B cell (primary cell): Measurements from ENCODE around the gene DCUN1D2. TPM values are rescaled to one million over a fixed set of nuclear protein-coding genes. Genes with fewer than 3 reads are reported as not detected.

Experiments used
- ATAC-seq: fragments of 200-7000 bp; cut with Tn5 transposase; one replicate; pipeline ENCODE4 v1.10.0; 2021; ENCODE audit warnings: low read depth, mild to moderate bottlenecking, moderate number of reproducible peaks, moderate library complexity
- CTCF ChIA-PET: fragments of 350-600 bp; sonication (Branson Sonifier 250); formaldehyde crosslinking; loops from one replicate; lab custom pipeline; 2021; ENCODE audit warnings: antibody characterized with exemption, inconsistent platforms; lab: Charles Lee
- POLR2A ChIA-PET: fragments of 350-600 bp; sonication (Branson Sonifier 250); formaldehyde crosslinking; loops from one replicate; lab custom pipeline; 2021; ENCODE audit warnings: antibody characterized with exemption; lab: Charles Lee
- DNase-seq: peaks from one replicate; pipeline ENCODE4 v3.0.0; 2013
- H2AFZ ChIP-seq: 2 replicates; pipeline ENCODE4 v1.6.1; 2012; ENCODE audit warnings: mild to moderate bottlenecking, low read depth, low read length; ENCODE audit not compliant: insufficient read depth, poor library complexity, severe bottlenecking
- H3K27ac ChIP-seq, 2 donors: 1 replicate in 1 of 2; 2 replicates in 1 of 2; pipeline ENCODE4 v1.5.1; 2012 to 2013; ENCODE audit warnings: low read length in 2 of 2, mild to moderate bottlenecking in 2 of 2, moderate library complexity in 1 of 2
- H3K27me3 ChIP-seq, 4 experiments: fragments of 200-600 bp in 1 of 4; sonication (generic) in 1 of 4; replicated peaks in 1 of 4; 1 replicate in 2 of 4; 2 replicates in 2 of 4; pipeline versions ENCODE4 v1.6.1 to v1.7.0; 2013 to 2016; ENCODE audit warnings: low read length in 3 of 4, mild to moderate bottlenecking in 2 of 4, mixed read lengths in 1 of 4, moderate library complexity in 1 of 4; ENCODE audit not compliant: insufficient read depth in 4 of 4, control insufficient read depth in 3 of 4; ENCODE audit errors: control extremely low read depth in 1 of 4
- H3K36me3 ChIP-seq, 2 experiments: replicated peaks in 1 of 2; 1 replicate in 1 of 2; 2 replicates in 1 of 2; pipeline versions ENCODE4 v1.6.1 to v1.7.1; 2013; ENCODE audit warnings: low read length in 1 of 2; ENCODE audit not compliant: insufficient read depth in 2 of 2, control insufficient read depth in 1 of 2; ENCODE audit errors: control extremely low read depth in 1 of 2, extremely low read depth in 1 of 2
- H3K4me1 ChIP-seq, 2 donors: fragments of 200-600 bp in 1 of 2; sonication (generic) in 1 of 2; 1 replicate in 1 of 2; 2 replicates in 1 of 2; pipeline versions ENCODE4 v1.5.1 to v1.6.1; 2013 to 2017; ENCODE audit warnings: low read length in 2 of 2; ENCODE audit not compliant: control insufficient read depth in 2 of 2, insufficient read depth in 2 of 2
- H3K4me2 ChIP-seq: replicated peaks from 2 replicates; pipeline ENCODE3; 2012; ENCODE audit warnings: mild to moderate bottlenecking, low read depth, low read length; ENCODE audit not compliant: poor library complexity, severe bottlenecking
- H3K4me3 ChIP-seq, 5 experiments: fragments of 200-600 bp in 1 of 5; sonication (generic) in 1 of 5; 1 replicate in 3 of 5; 2 replicates in 2 of 5; pipeline versions ENCODE4 v1.5.1 to v1.7.0; 2011 to 2016; ENCODE audit warnings: low read length in 4 of 5, mild to moderate bottlenecking in 4 of 5, low read depth in 2 of 5, control low read depth in 1 of 5, moderate library complexity in 1 of 5; ENCODE audit not compliant: insufficient read depth in 1 of 5; ENCODE audit errors: control extremely low read depth in 1 of 5, extremely low read depth in 1 of 5
- H3K79me2 ChIP-seq: fragments of 200-600 bp; sonication (generic); one replicate; pipeline ENCODE4 v1.6.0; 2016; ENCODE audit warnings: low read length; ENCODE audit not compliant: control insufficient read depth, insufficient read depth
- H3K9ac ChIP-seq: fragments of 200-600 bp; sonication (generic); 2 replicates; pipeline ENCODE4 v1.6.1; 2017; ENCODE audit warnings: mild to moderate bottlenecking, low read length, moderate library complexity
- H3K9me3 ChIP-seq, 3 donors: one replicate each; pipeline versions ENCODE4 v1.6.1 to v1.7.1; 2013; ENCODE audit warnings: low read length in 2 of 3; ENCODE audit not compliant: control insufficient read depth in 2 of 3, insufficient read depth in 1 of 3; ENCODE audit errors: control extremely low read depth in 1 of 3
- H4K20me1 ChIP-seq: 2 replicates; pipeline ENCODE4 v1.6.0; 2012; ENCODE audit warnings: mild to moderate bottlenecking, low read length; ENCODE audit not compliant: insufficient read depth, control insufficient read depth, poor library complexity, severe bottlenecking
- H3K27ac Mint-ChIP-seq: one replicate; pipeline ENCODE4 v1.8.0; 2021; ENCODE audit warnings: mixed read lengths
- H3K27me3 Mint-ChIP-seq: one replicate; pipeline ENCODE4 v1.8.0; 2021; ENCODE audit warnings: mixed read lengths
- H3K4me1 Mint-ChIP-seq: one replicate; pipeline ENCODE4 v1.8.0; 2021; ENCODE audit warnings: mixed read lengths
- H3K4me3 Mint-ChIP-seq: one replicate; pipeline ENCODE4 v1.8.0; 2021; ENCODE audit warnings: mixed read lengths
- H3K9me3 Mint-ChIP-seq: one replicate; pipeline ENCODE4 v1.8.0; 2022; ENCODE audit warnings: mixed read lengths; ENCODE audit not compliant: insufficient read depth
- CTCF ChIP-seq: fragments of 200-600 bp; IDR thresholded peaks from one replicate; pipeline ENCODE4 v1.8.0; 2022; ENCODE audit warnings: antibody characterized with exemption, mild to moderate bottlenecking
- EZH2 ChIP-seq: IDR thresholded peaks from 2 replicates; pipeline ENCODE4 v1.6.1; 2012; ENCODE audit warnings: borderline replicate concordance, low read depth, mild to moderate bottlenecking, moderate library complexity, low read length; ENCODE audit not compliant: insufficient read depth, poor library complexity, severe bottlenecking
- WGBS: methylation state at CpG from one replicate; pipeline ENCODE4 v1.1.5; 2013; ENCODE audit warnings: missing lambda C conversion rate; ENCODE audit not compliant: insufficient coverage; 5-methylcytosine and 5-hydroxymethylcytosine counted together
- intact Hi-C: fragments of 100-400 bp; cut with micrococcal nuclease; formaldehyde crosslinking; loops from one replicate; pipeline ENCODE4 v1.10.0; 2022
- polyA minus RNA-seq: library from RNA; depleted of rRNA, polyadenylated mRNA; stranded (reverse); fragments of >200 nt; gene quantifications from 2 replicates; pipeline ENCODE4 v1.2.3, GENCODE V29; 2012
- polyA plus RNA-seq: library from polyadenylated mRNA; depleted of rRNA; stranded (reverse); fragments of >200 nt; gene quantifications from 2 replicates; pipeline ENCODE4 v1.2.3, GENCODE V29; 2012
- total RNA-seq, 2 donors: library from RNA; stranded (reverse); fragments of 120-200 nt in 1 of 2; gene quantifications; 1 replicate in 1 of 2; 2 replicates in 1 of 2; pipeline versions ENCODE4 v1.2.3 to v1.2.4, GENCODE V29; 2013 to 2022

Gene DCUN1D2
- total RNA-seq: 38.2 and 41.3 TPM in 2 replicates
- 10.5 TPM for total RNA-seq (2013)
- 15.3 and 16.4 TPM in 2 replicates for polyA plus RNA-seq
- 9.5 TPM in 2 replicates for polyA minus RNA-seq

- WGBS: under 1% methylated on average over 115 of the region's 115 CpGs
- intact Hi-C loops: loop anchor here (2.0 kb wide), 2 partner anchors 282 to 338 kb away; partner anchors contain the start of genes CUL4A and PCID2
- no peaks in the 10 kb centered on the region for H3K27me3 ChIP-seq
- Mint-ChIP-seq H3K4me3 (peak within 1 kb of the TSS; percentile 94), H3K27me3 (no peaks in the 10 kb centered on the region), H3K27ac (peak within 1 kb of the TSS; percentile 88), H3K9me3 (no peaks in the 10 kb centered on the region), H3K4me1 (peaks cover 53% of the 10 kb centered on the region)
- H3K9me3 ChIP-seq: no peaks in the 10 kb centered on the region
- H3K27ac ChIP-seq: peak within 1 kb of the TSS in 1 of 2 donors; percentile 73
- peaks cover 0 to 6% of the 10 kb centered on the region in 2 experiments for H3K36me3 ChIP-seq
- ChIA-PET CTCF (no interaction called here), POLR2A (no interaction called here)
- H4K20me1 ChIP-seq: peaks cover 24% of the 10 kb centered on the region
- peaks cover 77% of the 10 kb centered on the region for H3K79me2 ChIP-seq
- H3K4me1 ChIP-seq: peaks cover 24 to 27% of the 10 kb centered on the region in 2 donors
- H3K9ac ChIP-seq: peak within 1 kb of the TSS; percentile 80
- peak within 1 kb of the TSS; percentile 91 for H3K4me2 ChIP-seq
- DNase-seq (peak; percentile 90), ATAC-seq (peak; percentile 92)
- peak within 1 kb of the TSS; percentile 53 to 82 (median 68) for H3K4me3 ChIP-seq
- H2AFZ ChIP-seq: peak within 1 kb of the TSS; percentile 87
- no peak for TF ChIP-seq CTCF
- no peak for TF ChIP-seq EZH2
These were observed at the start of gene DCUN1D2 for GRCh38 chr13:113490496-113491417. TSS of gene DCUN1D2 (minus strand) at chr13:113490711. CDS start at chr13:113490669, 42 bp downstream.

- DNase-seq: no peak
- no peaks in the 10 kb centered on the region for H3K9me3 Mint-ChIP-seq
- peaks cover 3 to 22% of the 10 kb centered on the region in 2 experiments for H3K36me3 ChIP-seq
- H3K27me3 Mint-ChIP-seq: no peaks in the 10 kb centered on the region
- no peak for ATAC-seq
- POLR2A ChIA-PET: no interaction called here
- H3K27me3 ChIP-seq: no peaks in the 10 kb centered on the region
- no peak overlapping the region for H3K27ac ChIP-seq
- 98% methylated on average over 14 of the region's 15 CpGs for WGBS
- H3K27ac Mint-ChIP-seq: no peak overlapping the region
- intact Hi-C loops: no loop called here
- H3K9ac ChIP-seq: no peak overlapping the region
- TF ChIP-seq CTCF (no peak), EZH2 (no peak)
- H3K9me3 ChIP-seq: peaks cover 0 to 19% (median 0%) of the 10 kb centered on the region in 3 donors
- H2AFZ ChIP-seq: no peak overlapping the region
- H3K4me3 Mint-ChIP-seq: no peak overlapping the region
- no peak overlapping the region for H3K4me3 ChIP-seq
- no peaks in the 10 kb centered on the region for H4K20me1 ChIP-seq
- H3K4me1 Mint-ChIP-seq: no peaks in the 10 kb centered on the region
- peaks cover 20% of the 10 kb centered on the region for H3K79me2 ChIP-seq
- no peaks in the 10 kb centered on the region for H3K4me1 ChIP-seq
- CTCF ChIA-PET: interaction anchor here (0.5 kb wide), 1 partner anchor 24 kb away, joined by 3 read pairs; no protein-coding TSS in a partner anchor
- H3K4me2 ChIP-seq: no peak overlapping the region
These were observed 49.3 kb upstream of the DCUN1D2 start for GRCh38 chr13:113539822-113540221.
